22Rv1 (cell line): ENCODE measurements around the gene NUTM2G.
"Not testable (repeated sequence)": the region's sequence is repeated elsewhere in the genome, so short reads cannot be mapped to it uniquely, and the experiment has no call there.

Experiments
- H3K27ac ChIP-seq: fragments of 450-650 bp; 2 replicates; pipeline ENCODE4 v1.5.1; 2017

NUTM2G gene

GRCh38 chr9:96931665-96932064, 3.0 kb downstream of the NUTM2G start:
- not testable (repeated sequence) for H3K27ac ChIP-seq

- not testable (repeated sequence) for H3K27ac ChIP-seq
These were observed 5.5 kb downstream of the NUTM2G start for GRCh38 chr9:96934097-96934496.

GRCh38 chr9:96934706-96935105, 6.1 kb downstream of the NUTM2G start:
- not testable (repeated sequence) for H3K27ac ChIP-seq

- H3K27ac ChIP-seq = not testable (repeated sequence)
These were observed 6.8 kb downstream of the NUTM2G start for GRCh38 chr9:96935401-96935800.

GRCh38 chr9:96937442-96937841, 8.8 kb downstream of the NUTM2G start:
- not testable (repeated sequence) for H3K27ac ChIP-seq

- not testable (repeated sequence) for H3K27ac ChIP-seq
These were observed 10.5 kb downstream of the NUTM2G start for GRCh38 chr9:96938957-96939665.

- H3K27ac ChIP-seq = not testable (repeated sequence)
These were observed 12.3 kb downstream of the NUTM2G start for GRCh38 chr9:96940982-96941381.

- H3K27ac ChIP-seq = not testable (repeated sequence)
These were observed 13.0 kb downstream of the NUTM2G start for GRCh38 chr9:96941628-96942027.

GRCh38 chr9:96942181-96942580, 13.5 kb downstream of the NUTM2G start:
- H3K27ac ChIP-seq = not testable (repeated sequence)

GRCh38 chr9:96949346-96949745, 20.7 kb downstream of the NUTM2G start:
- not testable (repeated sequence) for H3K27ac ChIP-seq

GRCh38 chr9:96950539-96950938, 21.9 kb downstream of the NUTM2G start:
- H3K27ac ChIP-seq = not testable (repeated sequence)

GRCh38 chr9:96967591-96967990, 38.9 kb downstream of the NUTM2G start:
- H3K27ac ChIP-seq = not testable (repeated sequence)

- H3K27ac ChIP-seq = not testable (repeated sequence)
These were observed 43.9 kb downstream of the NUTM2G start for GRCh38 chr9:96972552-96972951.

GRCh38 chr9:96974037-96974436, 45.4 kb downstream of the NUTM2G start:
- not testable (repeated sequence) for H3K27ac ChIP-seq

- H3K27ac ChIP-seq = not testable (repeated sequence)
These were observed 55.0 kb downstream of the NUTM2G start for GRCh38 chr9:96983496-96984122.

GRCh38 chr9:96984139-96984538, 55.5 kb downstream of the NUTM2G start:
- not testable (repeated sequence) for H3K27ac ChIP-seq

GRCh38 chr9:96984887-96985286, 56.2 kb downstream of the NUTM2G start:
- not testable (repeated sequence) for H3K27ac ChIP-seq
